Endothelial cell of umbilical vein (primary cell): ENCODE results near the gene GAP43. TPM values are rescaled to one million over a fixed set of nuclear protein-coding genes. Genes with fewer than 3 reads are reported as not detected.

Experiments
- BruUV-seq: library from RNA; stranded (reverse); fragments of 400-500 nt; replicated peaks from 2 replicates; lab custom pipeline; 2021; lab: Mats Ljungman, UMichigan
- CTCF ChIA-PET: fragments of 300-600, 350-600 bp; sonication (Branson Sonifier 250); formaldehyde crosslinking; loops from one replicate; lab custom pipeline; 2021; ENCODE audit warnings: antibody characterized with exemption, inconsistent platforms; lab: Charles Lee
- POLR2A ChIA-PET: fragments of 300-600, 350-600 bp; sonication (Branson Sonifier 250); formaldehyde crosslinking; loops from one replicate; lab custom pipeline; 2021; ENCODE audit warnings: antibody characterized with exemption, inconsistent platforms; lab: Charles Lee
- DNase-seq: peaks from one replicate; pipeline ENCODE4 v3.0.0-alpha.2; 2011; ENCODE audit warnings: low read depth, low spot score
- FAIRE-seq: peaks from 2 replicates; lab custom pipeline; 2011; peaks lifted over from hg19 to GRCh38; lab: Jason Lieb, UNC
- H2AFZ ChIP-seq: 2 replicates; pipeline ENCODE4 v1.6.0; 2012; ENCODE audit warnings: low read depth, low read length, control low read depth, inconsistent platforms
- H3K27ac ChIP-seq: 2 replicates; pipeline ENCODE4 v1.5.1; 2011; ENCODE audit warnings: low read depth, mild to moderate bottlenecking, control low read depth, low read length, moderate library complexity; ENCODE audit not compliant: insufficient read depth
- H3K27me3 ChIP-seq, 2 experiments: 2 replicates each; pipeline versions ENCODE4 v1.6.0 to v1.6.1; 2011; ENCODE audit warnings: low read length in 2 of 2, mixed read lengths in 1 of 2; ENCODE audit not compliant: control insufficient read depth in 2 of 2, insufficient read depth in 2 of 2
- H3K36me3 ChIP-seq, 2 experiments: 2 replicates in 1 of 2; 3 replicates in 1 of 2; pipeline ENCODE4 v1.5.1; 2011; ENCODE audit warnings: low read length in 2 of 2, mild to moderate bottlenecking in 1 of 2, moderate library complexity in 1 of 2; ENCODE audit not compliant: control insufficient read depth in 2 of 2, insufficient read depth in 2 of 2; ENCODE audit errors: extremely low read depth in 1 of 2
- H3K4me1 ChIP-seq: 3 replicates; pipeline ENCODE4 v1.5.1; 2011; ENCODE audit warnings: mild to moderate bottlenecking, low read length; ENCODE audit not compliant: control insufficient read depth, insufficient read depth; ENCODE audit errors: extremely low read depth
- H3K4me2 ChIP-seq: 2 replicates; pipeline ENCODE4 v1.6.1; 2011; ENCODE audit warnings: low read length, control low read depth, mixed read lengths; ENCODE audit not compliant: insufficient read depth
- H3K4me3 ChIP-seq, 3 experiments: fragments of 200-600 bp in 1 of 3; sonication (generic), shearing (Covaris generic) in 1 of 3; replicated peaks in 1 of 3; 2 replicates each; pipeline ENCODE4 v1.5.1; 2011 to 2016; ENCODE audit warnings: control low read depth in 3 of 3, low read length in 3 of 3, mild to moderate bottlenecking in 2 of 3, inconsistent platforms in 1 of 3, low read depth in 1 of 3, moderate library complexity in 1 of 3; ENCODE audit not compliant: insufficient read depth in 1 of 3
- H3K79me2 ChIP-seq: 2 replicates; pipeline ENCODE4 v1.6.0; 2012; ENCODE audit warnings: low read length, inconsistent platforms; ENCODE audit not compliant: control insufficient read depth, insufficient read depth
- H3K9ac ChIP-seq: replicated peaks from 2 replicates; pipeline ENCODE3; 2011; ENCODE audit warnings: low read length, control low read depth; ENCODE audit not compliant: insufficient read depth; ENCODE audit errors: extremely low read depth
- H3K9me1 ChIP-seq: replicated peaks from 3 replicates; pipeline ENCODE4 v1.6.0; 2011; ENCODE audit warnings: mild to moderate bottlenecking, low read length; ENCODE audit not compliant: control insufficient read depth, insufficient read depth; ENCODE audit errors: extremely low read depth
- H3K9me3 ChIP-seq: replicated peaks from 2 replicates; pipeline ENCODE4 v1.5.1; 2012; ENCODE audit warnings: low read length, inconsistent platforms; ENCODE audit not compliant: control insufficient read depth, insufficient read depth
- H4K20me1 ChIP-seq: replicated peaks from 2 replicates; pipeline ENCODE3; 2011; ENCODE audit warnings: mild to moderate bottlenecking, low read length; ENCODE audit not compliant: control insufficient read depth, insufficient read depth; ENCODE audit errors: extremely low read depth
- CTCF ChIP-seq, 2 donors: IDR thresholded peaks; 1 replicate in 1 of 2; 2 replicates in 1 of 2; pipeline ENCODE4 v1.5.1; 2011; ENCODE audit warnings: low read length in 2 of 2, mild to moderate bottlenecking in 2 of 2, moderate library complexity in 2 of 2, control low read depth in 1 of 2, inconsistent platforms in 1 of 2, low read depth in 1 of 2; ENCODE audit not compliant: insufficient read depth in 1 of 2; ENCODE audit errors: extremely low read depth in 1 of 2
- POLR2A ChIP-seq: IDR thresholded peaks from 2 replicates; pipeline ENCODE4 v1.6.1; 2012; ENCODE audit warnings: low read depth, mild to moderate bottlenecking, control low read depth, low read length
- POLR2AphosphoS5 ChIP-seq: IDR thresholded peaks from 2 replicates; pipeline ENCODE4 v1.6.1; 2012; ENCODE audit warnings: low read depth, mild to moderate bottlenecking, control low read depth, low read length, moderate library complexity; ENCODE audit not compliant: insufficient read depth
- dilution Hi-C: fragments of 300-500 bp; cut with MboI; formaldehyde crosslinking; loops from one replicate; pipeline ENCODE4 v1.15.0; 2019; ENCODE audit warnings: low sequenced_read_pairs; ENCODE audit not compliant: extremely low pct_ligation_motif_present
- intact Hi-C: fragments of 100-400 bp; cut with micrococcal nuclease; formaldehyde crosslinking; loops from one replicate; pipeline ENCODE4 v1.10.0; 2022
- polyA plus RNA-seq, 4 experiments: library from polyadenylated mRNA; depleted of rRNA in 3 of 4; stranded (reverse) in 3 of 4; unstranded in 1 of 4; fragments of >200 nt; gene quantifications; 2 replicates each; pipeline versions ENCODE4 v1.2.1 to v1.2.3, GENCODE V29; 2011 to 2012; ENCODE audit warnings: missing spikeins in 1 of 4
- total RNA-seq: library from RNA; stranded (reverse); gene quantifications from 2 replicates; pipeline ENCODE4 v1.2.3, GENCODE V29; 2021

Gene GAP43
- total and polyA plus RNA-seq, 2 donors (not counting 3 experiments of a cell fraction or from before 2014, with no cell fraction given) = 0.06 TPM; not detected in 1

GRCh38 chr3:115683305-115683704 is 60.0 kb downstream of the GAP43 start:
- Histone ChIP-seq H3K9ac (no peak overlapping the region), H3K4me2 (no peak overlapping the region), H3K4me3 (no peak overlapping the region), H2AFZ (no peak overlapping the region), H3K4me1 (no peaks in the 10 kb centered on the region), H3K9me1 (no peaks in the 10 kb centered on the region), H3K9me3 (no peaks in the 10 kb centered on the region), H3K36me3 (no peaks in the 10 kb centered on the region), H3K27me3 (peaks cover 4 to 6% of the 10 kb centered on the region in 2 experiments), H3K79me2 (no peaks in the 10 kb centered on the region), H4K20me1 (no peaks in the 10 kb centered on the region), H3K27ac (no peak overlapping the region)
- dilution Hi-C loops (no loop called here), intact Hi-C loops (no loop called here)
- no peak for TF ChIP-seq CTCF (IDR thresholded peaks at IDR 0.05; ENCODE audit: extremely low read depth in 1 of 2, insufficient read depth in 1 of 2, low read depth in 1 of 2, low read length in 2 of 2)
- TF ChIP-seq POLR2A = no peak
- no peak for TF ChIP-seq POLR2AphosphoS5
- CTCF ChIA-PET = interaction anchor here (1.6 kb wide), 1 partner anchor 12 kb away, joined by 3 read pairs; no protein-coding TSS in a partner anchor
- no peak for FAIRE-seq
- POLR2A ChIA-PET = no interaction called here
- BruUV-seq = no TSS peak
- no peak for DNase-seq

- H2AFZ ChIP-seq = no peak overlapping the region
- no peaks in the 10 kb centered on the region for H3K9me1 ChIP-seq
- H3K79me2 ChIP-seq = no peaks in the 10 kb centered on the region
- H3K4me1 ChIP-seq = no peaks in the 10 kb centered on the region
- H3K27ac ChIP-seq = no peak overlapping the region
- H3K27me3 ChIP-seq = peaks cover 4% of the 10 kb centered on the region in 2 experiments
- no TSS peak for BruUV-seq
- intact Hi-C loops (no loop called here), dilution Hi-C loops (no loop called here)
- H3K9ac ChIP-seq = no peak overlapping the region
- no peak overlapping the region for H3K4me2 ChIP-seq
- H4K20me1 ChIP-seq = no peaks in the 10 kb centered on the region
- DNase-seq (no peak), FAIRE-seq (no peak)
- POLR2A ChIA-PET = no interaction called here
- H3K36me3 ChIP-seq = no peaks in the 10 kb centered on the region
- no peaks in the 10 kb centered on the region for H3K9me3 ChIP-seq
- CTCF ChIA-PET = interaction anchor here (1.6 kb wide), 1 partner anchor 13 kb away, joined by 3 read pairs; no protein-coding TSS in a partner anchor
- no peak overlapping the region for H3K4me3 ChIP-seq
- TF ChIP-seq CTCF (IDR thresholded peaks at IDR 0.05; ENCODE audit: extremely low read depth in 1 of 2, insufficient read depth in 1 of 2, low read depth in 1 of 2, low read length in 2 of 2) = no peak
These were observed 60.5 kb downstream of the GAP43 start for GRCh38 chr3:115683773-115684172.
